ENCODE results near the gene EVX2. TPM values are rescaled to one million over a fixed set of nuclear protein-coding genes. Genes with fewer than 3 reads are reported as not detected.

Gene EVX2
- total and polyA plus RNA-seq, 4 donors, result not detected

DNA sequence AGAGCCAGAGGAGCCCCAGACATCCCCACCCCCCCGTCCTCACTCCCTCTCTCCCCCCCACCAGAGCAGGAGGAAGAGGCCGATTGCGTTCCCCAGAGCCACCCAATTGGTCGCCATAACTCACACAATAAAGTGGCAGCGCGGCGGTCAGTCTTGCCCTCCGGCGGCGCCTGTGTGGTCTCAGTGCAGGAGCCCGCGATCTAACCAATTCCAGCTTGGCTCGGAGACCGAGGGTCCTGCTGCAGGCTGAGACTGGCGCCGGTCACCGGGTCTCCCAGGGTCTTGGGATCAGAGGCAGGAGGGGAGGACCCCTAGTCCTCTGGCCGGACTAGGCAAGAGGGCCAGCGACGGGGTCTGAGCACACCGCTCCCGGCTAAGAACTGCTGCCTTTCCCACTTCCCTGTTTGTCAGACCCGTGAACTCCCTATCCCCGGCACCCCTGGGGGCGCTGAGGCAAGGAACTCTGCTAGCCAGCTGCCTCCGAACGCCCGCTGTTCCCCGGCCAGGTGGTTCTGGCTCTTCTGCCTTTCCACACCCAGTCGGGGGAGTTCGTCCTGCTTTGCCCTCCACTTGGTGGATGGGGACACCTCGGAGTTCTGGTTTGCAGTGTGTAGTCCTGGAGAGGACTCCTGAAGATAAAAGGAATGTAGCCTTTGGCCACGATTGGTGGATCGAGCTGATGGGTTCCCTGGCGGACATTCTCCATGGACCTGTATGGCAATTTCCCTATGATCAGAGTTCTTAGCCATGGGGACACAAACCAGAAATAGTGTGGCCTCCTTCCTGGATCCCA lies 14.8 kb upstream of the EVX2 start:
- Histone ChIP-seq H3K4me1 (ENCODE audit: control insufficient read depth in 4 of 4, insufficient read depth in 4 of 4, low read length in 3 of 4) (peaks cover 1 to 17% (median 14%) of the 10 kb centered on the region in 4 donors), H3K9me3 (ENCODE audit: control insufficient read depth in 4 of 4, low read length in 3 of 4) (peaks cover 0 to 4% (median 2%) of the 10 kb centered on the region in 4 donors), H3K27ac (ENCODE audit: low read depth in 1 of 2, low read length in 2 of 2) (no peak overlapping the region), H3K4me3 (ENCODE audit: low read depth in 1 of 3, low read length in 3 of 3) (no peak overlapping the region), H3K36me3 (ENCODE audit: control insufficient read depth in 4 of 4, insufficient read depth in 3 of 4, low read depth in 1 of 4, low read length in 3 of 4) (no peaks in the 10 kb centered on the region), H3K27me3 (ENCODE audit: control insufficient read depth in 4 of 4, insufficient read depth in 4 of 4, low read length in 3 of 4) (peaks cover 7 to 68% (median 36%) of the 10 kb centered on the region in 4 donors), H3K9ac (ENCODE audit: low read depth in 1 of 2, low read length in 2 of 2) (no peak overlapping the region)
- 7% methylated on average over 35 of the region's 35 CpGs for WGBS
- DNase-seq (ENCODE audit: low spot score), result no peak
- no peak for TF ChIP-seq FOXA1 (IDR thresholded peaks at IDR 0.05)
- no peak for TF ChIP-seq NR2F2 (IDR thresholded peaks at IDR 0.05)
- no peak for TF ChIP-seq ATF3 (IDR thresholded peaks at IDR 0.05)
- no peak for TF ChIP-seq ZBTB33 (IDR thresholded peaks at IDR 0.05)
- TF ChIP-seq RAD21 (IDR thresholded peaks at IDR 0.05), result no peak
- TF ChIP-seq FOXA2 (IDR thresholded peaks at IDR 0.05), result no peak
- no peak for TF ChIP-seq TAF1 (conservative IDR thresholded peaks at IDR 0.05)
- TF ChIP-seq JUND (IDR thresholded peaks at IDR 0.05), result no peak
- TF ChIP-seq GABPA (IDR thresholded peaks at IDR 0.05 in 1 of 2, conservative IDR thresholded peaks at IDR 0.05 in 1 of 2), result no peak
- no peak for TF ChIP-seq CTCF (IDR thresholded peaks at IDR 0.05; ENCODE audit: low read depth, low read length, missing input control)
- TF ChIP-seq RXRA (IDR thresholded peaks at IDR 0.05), result no peak
- TF ChIP-seq HNF4A (conservative IDR thresholded peaks at IDR 0.05), result no peak
- TF ChIP-seq SP1 (IDR thresholded peaks at IDR 0.05), result no peak
- no peak for TF ChIP-seq YY1 (IDR thresholded peaks at IDR 0.05)
- TF ChIP-seq, protein P1, sequence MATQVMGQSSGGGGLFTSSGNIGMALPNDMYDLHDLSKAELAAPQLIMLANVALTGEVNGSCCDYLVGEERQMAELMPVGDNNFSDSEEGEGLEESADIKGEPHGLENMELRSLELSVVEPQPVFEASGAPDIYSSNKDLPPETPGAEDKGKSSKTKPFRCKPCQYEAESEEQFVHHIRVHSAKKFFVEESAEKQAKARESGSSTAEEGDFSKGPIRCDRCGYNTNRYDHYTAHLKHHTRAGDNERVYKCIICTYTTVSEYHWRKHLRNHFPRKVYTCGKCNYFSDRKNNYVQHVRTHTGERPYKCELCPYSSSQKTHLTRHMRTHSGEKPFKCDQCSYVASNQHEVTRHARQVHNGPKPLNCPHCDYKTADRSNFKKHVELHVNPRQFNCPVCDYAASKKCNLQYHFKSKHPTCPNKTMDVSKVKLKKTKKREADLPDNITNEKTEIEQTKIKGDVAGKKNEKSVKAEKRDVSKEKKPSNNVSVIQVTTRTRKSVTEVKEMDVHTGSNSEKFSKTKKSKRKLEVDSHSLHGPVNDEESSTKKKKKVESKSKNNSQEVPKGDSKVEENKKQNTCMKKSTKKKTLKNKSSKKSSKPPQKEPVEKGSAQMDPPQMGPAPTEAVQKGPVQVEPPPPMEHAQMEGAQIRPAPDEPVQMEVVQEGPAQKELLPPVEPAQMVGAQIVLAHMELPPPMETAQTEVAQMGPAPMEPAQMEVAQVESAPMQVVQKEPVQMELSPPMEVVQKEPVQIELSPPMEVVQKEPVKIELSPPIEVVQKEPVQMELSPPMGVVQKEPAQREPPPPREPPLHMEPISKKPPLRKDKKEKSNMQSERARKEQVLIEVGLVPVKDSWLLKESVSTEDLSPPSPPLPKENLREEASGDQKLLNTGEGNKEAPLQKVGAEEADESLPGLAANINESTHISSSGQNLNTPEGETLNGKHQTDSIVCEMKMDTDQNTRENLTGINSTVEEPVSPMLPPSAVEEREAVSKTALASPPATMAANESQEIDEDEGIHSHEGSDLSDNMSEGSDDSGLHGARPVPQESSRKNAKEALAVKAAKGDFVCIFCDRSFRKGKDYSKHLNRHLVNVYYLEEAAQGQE (IDR thresholded peaks at IDR 0.05), result no peak
- no peak for TF ChIP-seq EGR1 (IDR thresholded peaks at IDR 0.05; ENCODE audit: low read depth in 2 of 2)
- TF ChIP-seq, protein P2, sequence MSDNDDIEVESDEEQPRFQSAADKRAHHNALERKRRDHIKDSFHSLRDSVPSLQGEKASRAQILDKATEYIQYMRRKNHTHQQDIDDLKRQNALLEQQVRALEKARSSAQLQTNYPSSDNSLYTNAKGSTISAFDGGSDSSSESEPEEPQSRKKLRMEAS (IDR thresholded peaks at IDR 0.05), result no peak
- no peak for TF ChIP-seq HNF4G (IDR thresholded peaks at IDR 0.05)

Data from liver (tissue), 9 donors.